IMR-90 (cell line): ENCODE data around the gene GFRA3. TPM values are rescaled to one million over a fixed set of nuclear protein-coding genes. Genes with fewer than 3 reads are reported as not detected.

ENCODE experiments used
- ATAC-seq: fragments of 200-7000 bp; cut with Tn5 transposase; 2 replicates; pipeline ENCODE4 v1.9.1; 2020; ENCODE audit warnings: low read depth, mild to moderate bottlenecking, moderate library complexity
- BruUV-seq: library from RNA; stranded (reverse); fragments of 400-500 nt; replicated peaks from 2 replicates; lab custom pipeline; 2021; lab: Mats Ljungman, UMichigan
- CTCF ChIA-PET: fragments of 300-600 bp; formaldehyde crosslinking; extraction: SDS; loops from one replicate; lab custom pipeline; 2021; ENCODE audit warnings: antibody characterized with exemption; lab: Yijun Ruan, JAX
- POLR2A ChIA-PET: fragments of 300-600 bp; sonication (Branson Sonifier 250); formaldehyde crosslinking; loops from one replicate; lab custom pipeline; 2022; ENCODE audit warnings: antibody characterized with exemption; ENCODE audit not compliant: unreplicated experiment; lab: Charles Lee
- DNase-seq: peaks from one replicate; pipeline ENCODE4 v3.0.0; 2013
- H2AFZ ChIP-seq: replicated peaks from 2 replicates; pipeline ENCODE3; 2013; ENCODE audit warnings: low read length, mild to moderate bottlenecking; ENCODE audit not compliant: poor library complexity
- H2AK5ac ChIP-seq: 2 replicates; pipeline ENCODE4 v1.6.1; 2013; ENCODE audit warnings: low read depth, low read length, inconsistent platforms
- H2AK9ac ChIP-seq: replicated peaks from 2 replicates; pipeline ENCODE3; 2013; ENCODE audit warnings: mild to moderate bottlenecking, low read depth, low read length, moderate library complexity; ENCODE audit not compliant: poor library complexity
- H2BK120ac ChIP-seq: 2 replicates; pipeline ENCODE4 v1.6.1; 2013; ENCODE audit warnings: low read depth, low read length, inconsistent platforms
- H2BK15ac ChIP-seq: 3 replicates; pipeline ENCODE4 v1.6.1; 2013; ENCODE audit warnings: low read depth, low read length, inconsistent platforms
- H2BK20ac ChIP-seq: 2 replicates; pipeline ENCODE4 v1.6.1; 2013; ENCODE audit warnings: low read depth, mild to moderate bottlenecking, inconsistent platforms, low read length, moderate library complexity
- H2BK5ac ChIP-seq: 2 replicates; pipeline ENCODE4 v1.6.1; 2013; ENCODE audit warnings: mild to moderate bottlenecking, low read depth, low read length, inconsistent platforms; ENCODE audit not compliant: poor library complexity, severe bottlenecking
- H3K14ac ChIP-seq: replicated peaks from 2 replicates; pipeline ENCODE4 v1.6.1; 2013; ENCODE audit warnings: low read depth, low read length, inconsistent platforms
- H3K18ac ChIP-seq: 2 replicates; pipeline ENCODE4 v1.6.1; 2013; ENCODE audit warnings: low read depth, low read length, control low read depth
- H3K23ac ChIP-seq: 2 replicates; pipeline ENCODE4 v1.6.1; 2013; ENCODE audit warnings: low read depth, low read length, inconsistent platforms
- H3K27ac ChIP-seq: 2 replicates; pipeline ENCODE4 v1.5.1; 2013; ENCODE audit warnings: mild to moderate bottlenecking, control low read depth, low read length; ENCODE audit not compliant: insufficient read depth
- H3K27me3 ChIP-seq: 2 replicates; pipeline ENCODE4 v1.6.1; 2013; ENCODE audit warnings: low read length; ENCODE audit not compliant: control insufficient read depth, insufficient read depth
- H3K36me3 ChIP-seq: 2 replicates; pipeline ENCODE4 v1.6.1; 2013; ENCODE audit warnings: low read length, mixed read lengths; ENCODE audit not compliant: control insufficient read depth, insufficient read depth
- H3K4ac ChIP-seq: 2 replicates; pipeline ENCODE4 v1.6.1; 2013; ENCODE audit warnings: low read depth, low read length, inconsistent platforms
- H3K4me1 ChIP-seq: 2 replicates; pipeline ENCODE4 v1.6.1; 2013; ENCODE audit warnings: low read length, mixed read lengths; ENCODE audit not compliant: control insufficient read depth, insufficient read depth
- H3K4me2 ChIP-seq: 2 replicates; pipeline ENCODE4 v1.6.1; 2013; ENCODE audit warnings: low read depth, mild to moderate bottlenecking, control low read depth, low read length, moderate library complexity
- H3K4me3 ChIP-seq: 2 replicates; pipeline ENCODE4 v1.5.1; 2013; ENCODE audit warnings: low read depth, mild to moderate bottlenecking, control low read depth, low read length, moderate library complexity; ENCODE audit not compliant: insufficient read depth
- H3K56ac ChIP-seq: 2 replicates; pipeline ENCODE4 v1.6.1; 2013; ENCODE audit warnings: low read length, inconsistent platforms; ENCODE audit not compliant: insufficient read depth; ENCODE audit errors: extremely low read depth
- H3K79me1 ChIP-seq, 2 experiments: 2 replicates each; pipeline ENCODE4 v1.6.1; 2013; ENCODE audit warnings: low read length in 2 of 2, inconsistent platforms in 1 of 2, low read depth in 1 of 2
- H3K9ac ChIP-seq: 2 replicates; pipeline ENCODE4 v1.6.1; 2013; ENCODE audit warnings: low read depth, low read length, control low read depth
- H3K9me1 ChIP-seq: 2 replicates; pipeline ENCODE4 v1.6.1; 2013; ENCODE audit warnings: low read length, inconsistent platforms; ENCODE audit not compliant: insufficient read depth
- H3K9me3 ChIP-seq: 2 replicates; pipeline ENCODE4 v1.6.1; 2013; ENCODE audit warnings: low read length; ENCODE audit not compliant: control insufficient read depth, insufficient read depth
- H4K20me1 ChIP-seq: 2 replicates; pipeline ENCODE4 v1.6.1; 2013; ENCODE audit warnings: low read length, inconsistent platforms; ENCODE audit not compliant: insufficient read depth
- H4K5ac ChIP-seq: 2 replicates; pipeline ENCODE4 v1.6.1; 2013; ENCODE audit warnings: mild to moderate bottlenecking, low read depth, low read length, control low read depth
- H4K8ac ChIP-seq, 2 experiments: 2 replicates each; pipeline ENCODE4 v1.6.1; 2013; ENCODE audit warnings: low read depth in 2 of 2, low read length in 2 of 2, control low read depth in 1 of 2, inconsistent platforms in 1 of 2
- H4K91ac ChIP-seq: 2 replicates; pipeline ENCODE4 v1.6.1; 2013; ENCODE audit warnings: low read depth, low read length, inconsistent platforms; ENCODE audit not compliant: insufficient read depth
- BHLHE40 ChIP-seq: fragments of 150-350 bp; IDR thresholded peaks from 2 replicates; pipeline ENCODE4 v1.6.1; 2016; ENCODE audit warnings: mild to moderate bottlenecking, low read depth, low read length
- FOS ChIP-seq: fragments of 150-350 bp; IDR thresholded peaks from 2 replicates; pipeline ENCODE4 v1.6.1; 2016; ENCODE audit warnings: low read depth, low read length
- MAFK ChIP-seq: IDR thresholded peaks from 2 replicates; pipeline ENCODE4 v1.6.1; 2012; ENCODE audit warnings: low read depth, low read length, improper control_type of control experiment
- MXI1 ChIP-seq: IDR thresholded peaks from 2 replicates; pipeline ENCODE4 v1.6.1; 2012; ENCODE audit warnings: low read depth, mild to moderate bottlenecking, low read length, moderate library complexity, borderline replicate concordance
- NFE2L2 ChIP-seq: fragments of 150-350 bp; IDR thresholded peaks from 2 replicates; pipeline ENCODE4 v1.6.1; 2016; ENCODE audit warnings: low read depth, mild to moderate bottlenecking, low read length
- POLR2A ChIP-seq: IDR thresholded peaks from 2 replicates; pipeline ENCODE4 v1.6.1; 2012; ENCODE audit warnings: mild to moderate bottlenecking, low read depth, low read length
- RAD21 ChIP-seq: IDR thresholded peaks from 2 replicates; pipeline ENCODE4 v1.6.1; 2012; ENCODE audit warnings: low read length, improper control_type of control experiment
- RCOR1 ChIP-seq: IDR thresholded peaks from 2 replicates; pipeline ENCODE4 v1.6.1; 2012; ENCODE audit warnings: mild to moderate bottlenecking, low read length, improper control_type of control experiment; ENCODE audit not compliant: insufficient replicate concordance
- RFX5 ChIP-seq: IDR thresholded peaks from 2 replicates; pipeline ENCODE4 v1.8.0; 2012; ENCODE audit warnings: low read depth, mild to moderate bottlenecking, low read length, moderate library complexity
- SMC3 ChIP-seq: fragments of 150-350 bp; IDR thresholded peaks from 2 replicates; pipeline ENCODE4 v1.6.1; 2016; ENCODE audit warnings: low read depth, mild to moderate bottlenecking, antibody characterized with exemption, low read length, moderate library complexity
- WGBS, 2 experiments: methylation state at CpG; one replicate each; pipeline versions ENCODE4 v1.1.5 to v1.1.7; 2013; ENCODE audit warnings: missing lambda C conversion rate in 2 of 2; ENCODE audit not compliant: insufficient read length in 1 of 2; ENCODE audit errors: extremely low coverage in 2 of 2; 5-methylcytosine and 5-hydroxymethylcytosine counted together
- dilution Hi-C: fragments of 300-500 bp; cut with HindIII; formaldehyde crosslinking; loops from one replicate; pipeline ENCODE4 v1.14.3; 2018; ENCODE audit warnings: low sequenced_read_pairs; ENCODE audit not compliant: unreplicated experiment
- in situ Hi-C: fragments of 300-500 bp; cut with MboI; formaldehyde crosslinking; loops from 3 replicates; pipeline ENCODE4 v1.14.3; 2019; ENCODE audit warnings: low sequenced_read_pairs, inconsistent platforms, mixed read lengths
- intact Hi-C: fragments of 100-400 bp; cut with micrococcal nuclease; formaldehyde crosslinking; loops from 2 replicates; pipeline ENCODE4 v1.10.0; 2022
- polyA plus RNA-seq, 3 experiments: library from polyadenylated mRNA; depleted of rRNA; stranded (reverse); fragments of >200 nt; gene quantifications; 2 replicates each; pipeline ENCODE4 v1.2.3, GENCODE V29; 2012; ENCODE audit warnings: low replicate concordance in 1 of 3
- total RNA-seq: library from RNA; depleted of rRNA; stranded (reverse); fragments of >200 nt; gene quantifications from 2 replicates; pipeline ENCODE4 v1.2.3, GENCODE V29; 2012
- TF ChIP-seq, protein P1 (sequence below): conservative IDR thresholded peaks from 2 replicates; pipeline ENCODE4 v1.5.1; 2012; ENCODE audit warnings: mild to moderate bottlenecking, low read depth, low read length, improper control_type of control experiment
- TF ChIP-seq, protein P2 (sequence below): fragments of 150-350 bp; IDR thresholded peaks from 2 replicates; pipeline ENCODE4 v1.6.1; 2016; ENCODE audit warnings: low read depth, mild to moderate bottlenecking, low read length, moderate library complexity, borderline replicate concordance

Gene GFRA3
- total and polyA plus RNA-seq, 2 of the 4 experiments (the other 2 are of a cell fraction): not detected

DNA sequence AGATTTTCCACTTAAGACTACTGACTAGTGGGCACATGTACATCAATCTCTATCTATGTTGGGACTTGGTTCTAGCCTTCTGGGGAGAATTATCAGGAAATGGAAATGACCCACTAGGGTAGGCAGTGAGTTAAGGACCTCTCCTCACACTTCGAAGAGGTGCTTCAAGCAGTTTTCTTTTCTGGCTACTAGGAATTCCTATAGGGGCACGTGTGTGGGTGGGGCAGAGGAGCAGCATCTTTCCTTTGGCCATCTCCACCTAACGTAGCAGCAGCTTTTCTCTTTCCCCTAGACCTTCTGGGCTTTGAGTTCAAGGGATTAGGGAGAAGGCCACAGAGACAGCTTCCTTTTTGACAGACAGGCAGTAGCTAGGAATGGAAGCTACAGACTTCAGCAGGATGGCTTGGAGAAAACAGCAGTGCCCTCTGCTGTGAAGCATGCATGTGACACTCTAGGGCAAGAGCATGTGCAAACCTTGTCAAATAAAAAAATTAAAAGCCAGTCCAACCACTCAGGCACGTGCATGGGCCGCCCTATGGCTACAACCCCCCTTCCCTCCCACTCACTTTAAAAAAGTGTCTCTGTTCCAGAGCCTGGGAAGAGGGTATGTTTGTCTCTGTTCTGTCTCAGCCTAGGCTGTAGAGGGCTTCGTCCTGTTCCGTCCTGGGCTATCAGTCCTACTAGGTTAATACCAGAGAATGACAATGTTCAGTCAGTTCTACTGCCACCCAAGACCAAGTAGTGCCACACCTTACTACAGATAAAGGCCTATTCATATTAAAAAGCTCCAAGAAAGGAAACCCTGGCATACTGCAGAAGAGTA lies 8.7 kb upstream of the GFRA3 start:
- Histone ChIP-seq H3K79me1 (no peaks in the 10 kb centered on the region), H3K14ac (no peak overlapping the region), H3K4ac (no peak overlapping the region), H3K36me3 (0 out of 2 replicates have a peak, but pooled peaks cover 2% of the 10 kb centered on the region), H2AK9ac (peak overlapping the region; percentile 45), H3K9ac (no peak overlapping the region), H3K23ac (no peak overlapping the region), H4K20me1 (no peaks in the 10 kb centered on the region), H3K56ac (no peak overlapping the region; the same call in 1 of the 2 replicates), H3K18ac (no peak overlapping the region), H2BK20ac (no peak overlapping the region), H3K4me2 (no peak overlapping the region), H2AFZ (peak overlapping the region; percentile 40), H4K5ac (no peak overlapping the region), H2AK5ac (no peak overlapping the region), H3K4me3 (no peak overlapping the region), H2BK120ac (no peak overlapping the region), H3K27ac (no peak overlapping the region), H4K91ac (no peak overlapping the region), H3K9me1 (no peaks in the 10 kb centered on the region), H3K9me3 (no peaks in the 10 kb centered on the region), H3K27me3 (no peaks in the 10 kb centered on the region), H4K8ac (no peak overlapping the region), H3K4me1 (no peaks in the 10 kb centered on the region), H2BK5ac (no peak overlapping the region), H2BK15ac (no peak overlapping the region)
- intact Hi-C loops (loop anchor here (1.0 to 5.0 kb wide), 3 partner anchors 41 to 103 kb away; no protein-coding TSS in a partner anchor), in situ Hi-C loops (no loop called here), dilution Hi-C loops (no loop called here)
- no peak for TF ChIP-seq FOS
- TF ChIP-seq MXI1: no peak
- TF ChIP-seq, protein P1, sequence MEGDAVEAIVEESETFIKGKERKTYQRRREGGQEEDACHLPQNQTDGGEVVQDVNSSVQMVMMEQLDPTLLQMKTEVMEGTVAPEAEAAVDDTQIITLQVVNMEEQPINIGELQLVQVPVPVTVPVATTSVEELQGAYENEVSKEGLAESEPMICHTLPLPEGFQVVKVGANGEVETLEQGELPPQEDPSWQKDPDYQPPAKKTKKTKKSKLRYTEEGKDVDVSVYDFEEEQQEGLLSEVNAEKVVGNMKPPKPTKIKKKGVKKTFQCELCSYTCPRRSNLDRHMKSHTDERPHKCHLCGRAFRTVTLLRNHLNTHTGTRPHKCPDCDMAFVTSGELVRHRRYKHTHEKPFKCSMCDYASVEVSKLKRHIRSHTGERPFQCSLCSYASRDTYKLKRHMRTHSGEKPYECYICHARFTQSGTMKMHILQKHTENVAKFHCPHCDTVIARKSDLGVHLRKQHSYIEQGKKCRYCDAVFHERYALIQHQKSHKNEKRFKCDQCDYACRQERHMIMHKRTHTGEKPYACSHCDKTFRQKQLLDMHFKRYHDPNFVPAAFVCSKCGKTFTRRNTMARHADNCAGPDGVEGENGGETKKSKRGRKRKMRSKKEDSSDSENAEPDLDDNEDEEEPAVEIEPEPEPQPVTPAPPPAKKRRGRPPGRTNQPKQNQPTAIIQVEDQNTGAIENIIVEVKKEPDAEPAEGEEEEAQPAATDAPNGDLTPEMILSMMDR: peak; percentile 64
- TF ChIP-seq MAFK: no peak
- peak; percentile 62 for TF ChIP-seq SMC3
- no peak for TF ChIP-seq POLR2A
- TF ChIP-seq, protein P2, sequence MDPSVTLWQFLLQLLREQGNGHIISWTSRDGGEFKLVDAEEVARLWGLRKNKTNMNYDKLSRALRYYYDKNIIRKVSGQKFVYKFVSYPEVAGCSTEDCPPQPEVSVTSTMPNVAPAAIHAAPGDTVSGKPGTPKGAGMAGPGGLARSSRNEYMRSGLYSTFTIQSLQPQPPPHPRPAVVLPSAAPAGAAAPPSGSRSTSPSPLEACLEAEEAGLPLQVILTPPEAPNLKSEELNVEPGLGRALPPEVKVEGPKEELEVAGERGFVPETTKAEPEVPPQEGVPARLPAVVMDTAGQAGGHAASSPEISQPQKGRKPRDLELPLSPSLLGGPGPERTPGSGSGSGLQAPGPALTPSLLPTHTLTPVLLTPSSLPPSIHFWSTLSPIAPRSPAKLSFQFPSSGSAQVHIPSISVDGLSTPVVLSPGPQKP: no peak
- peak; percentile 91 for TF ChIP-seq BHLHE40
- TF ChIP-seq NFE2L2: no peak
- TF ChIP-seq RCOR1: no peak
- peak; percentile 67 for TF ChIP-seq RAD21
- no peak for TF ChIP-seq RFX5
- BruUV-seq: no TSS peak
- WGBS, 2 experiments: no CpG with 5 or more reads among the region's 7 CpGs
- peak; percentile 99 for ATAC-seq
- CTCF ChIA-PET: interaction anchor here (0.5 to 1.0 kb wide), 5 partner anchors 9 to 65 kb away, joined by 3 to 5 read pairs (median 3); partner anchors contain the start of gene GFRA3
- DNase-seq: peak; percentile 67
- POLR2A ChIA-PET: no interaction called here
